ENCODE measurements around the gene PLA2G1B.
A peak's percentile ranks its signal among the peaks of the same experiment; 100 is the strongest.
"Not testable (repeated sequence)": the region's sequence is repeated elsewhere in the genome, so short reads cannot be mapped to it uniquely, and the experiment has no call there.

PLA2G1B gene

GRCh38 chr12:120358412-120359100 lies 31.0 kb upstream of the PLA2G1B start:
- no peak for DNase-seq

DNA sequence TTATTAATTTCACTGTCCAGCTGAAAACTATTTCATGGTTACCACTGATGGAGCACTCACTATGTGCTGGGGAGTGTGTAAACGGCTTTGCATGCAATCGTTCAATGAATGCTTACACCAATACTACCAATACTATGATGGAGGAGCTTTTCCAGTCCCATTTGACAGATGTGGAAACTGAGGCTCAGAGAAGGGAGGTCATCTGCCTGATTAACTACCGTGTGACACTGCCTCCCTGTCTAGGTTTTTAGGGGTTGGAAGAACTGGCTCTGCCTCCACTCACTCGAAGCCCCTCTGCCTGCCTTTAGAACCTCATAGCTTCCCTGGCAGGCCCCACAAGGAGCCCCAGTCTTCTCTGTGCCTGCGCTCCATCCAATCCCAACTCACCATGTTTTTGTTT lies 29.5 kb upstream of the PLA2G1B start:
- no peak for DNase-seq

GRCh38 chr12:120356567-120357030 lies 29.0 kb upstream of the PLA2G1B start:
- no peak for DNase-seq

- no peak for DNase-seq
Observed at GRCh38 chr12:120353556-120354317, 26.2 kb upstream of the PLA2G1B start.

DNA sequence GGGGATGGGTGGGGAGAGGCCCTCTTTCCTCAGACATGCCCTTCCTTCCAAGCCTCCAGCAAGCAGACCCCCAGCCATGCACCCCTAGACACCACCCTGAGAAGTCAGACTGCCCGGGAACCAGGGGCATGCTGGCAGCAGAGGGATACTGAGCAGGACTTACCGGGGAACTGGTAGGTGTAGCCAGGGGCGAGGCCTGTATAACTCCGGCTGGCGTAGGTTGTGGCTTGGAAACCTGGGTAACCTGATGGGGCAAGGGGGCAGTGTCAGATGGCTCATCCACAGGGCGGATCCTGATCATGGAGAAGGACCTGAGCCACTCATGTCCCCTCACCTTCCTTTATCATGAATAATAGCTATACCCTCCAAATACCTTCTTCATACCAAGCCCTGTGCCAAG lies 25.6 kb upstream of the PLA2G1B start:
- no peak for DNase-seq

DNA sequence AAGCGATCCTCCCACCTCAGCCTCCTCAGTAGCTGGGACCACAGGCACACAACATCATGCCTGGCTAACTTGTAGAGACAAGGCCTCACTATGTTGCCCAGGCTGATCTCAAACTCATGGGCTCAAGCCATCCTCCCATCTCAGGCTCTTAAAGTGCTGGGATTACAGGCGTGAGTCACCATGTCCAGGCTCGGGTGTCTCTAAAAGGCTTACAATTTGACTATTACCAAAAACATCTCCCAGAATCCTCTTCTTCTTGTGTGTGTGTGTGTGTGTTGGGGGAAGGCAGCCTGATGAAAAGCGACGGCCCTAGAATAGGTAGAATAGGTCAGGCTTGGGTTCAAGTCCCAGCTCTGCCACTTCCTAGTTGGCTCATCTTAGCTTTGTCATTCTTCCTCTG lies 24.5 kb upstream of the PLA2G1B start:
- DNase-seq: no peak

DNA sequence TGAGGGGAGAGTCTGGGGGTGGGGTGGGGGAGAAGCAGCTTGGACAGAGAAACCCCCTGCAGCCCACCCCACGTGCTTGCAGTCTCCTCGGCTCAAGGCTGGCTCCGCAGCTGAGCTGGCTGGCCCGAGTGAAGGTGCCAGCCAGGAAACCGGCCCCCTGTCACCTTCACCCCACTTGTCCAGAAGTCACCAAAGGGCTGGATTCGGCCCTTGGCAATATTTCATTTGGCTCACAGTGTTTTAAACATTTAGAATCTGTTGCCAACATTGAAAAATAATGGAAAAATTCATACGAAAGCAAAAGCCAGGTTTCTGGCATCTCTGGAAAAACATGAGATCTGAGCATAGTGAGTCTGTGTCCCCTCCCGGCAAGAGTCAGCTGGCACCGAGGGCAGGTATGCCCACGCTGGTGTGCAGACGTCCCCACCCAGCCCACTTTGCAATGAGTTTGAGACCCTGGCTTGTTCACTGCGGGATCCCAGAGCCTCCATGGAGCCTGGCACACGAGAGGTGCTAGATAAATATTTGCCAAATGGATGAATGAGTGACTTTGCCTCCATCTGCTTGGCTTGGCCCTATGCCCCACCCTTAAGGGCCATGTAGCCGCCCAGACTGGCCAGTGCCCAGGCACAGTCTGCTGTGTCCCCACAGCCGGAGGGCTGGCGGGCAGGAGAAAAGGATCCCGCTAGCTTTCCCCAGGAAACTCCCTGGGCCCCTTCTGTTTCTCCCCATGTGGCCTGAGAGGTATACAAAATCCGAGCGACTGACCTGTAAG lies 23.2 kb upstream of the PLA2G1B start:
- DNase-seq: no peak

- no peak for DNase-seq
Observed at GRCh38 chr12:120347766-120348165, 20.2 kb upstream of the PLA2G1B start.

GRCh38 chr12:120346681-120347080 lies 19.1 kb upstream of the PLA2G1B start:
- no peak for DNase-seq

- DNase-seq: no peak
Observed at GRCh38 chr12:120346031-120346430, 18.5 kb upstream of the PLA2G1B start.

- DNase-seq: no peak
Observed at GRCh38 chr12:120343692-120344091, 16.1 kb upstream of the PLA2G1B start.

DNA sequence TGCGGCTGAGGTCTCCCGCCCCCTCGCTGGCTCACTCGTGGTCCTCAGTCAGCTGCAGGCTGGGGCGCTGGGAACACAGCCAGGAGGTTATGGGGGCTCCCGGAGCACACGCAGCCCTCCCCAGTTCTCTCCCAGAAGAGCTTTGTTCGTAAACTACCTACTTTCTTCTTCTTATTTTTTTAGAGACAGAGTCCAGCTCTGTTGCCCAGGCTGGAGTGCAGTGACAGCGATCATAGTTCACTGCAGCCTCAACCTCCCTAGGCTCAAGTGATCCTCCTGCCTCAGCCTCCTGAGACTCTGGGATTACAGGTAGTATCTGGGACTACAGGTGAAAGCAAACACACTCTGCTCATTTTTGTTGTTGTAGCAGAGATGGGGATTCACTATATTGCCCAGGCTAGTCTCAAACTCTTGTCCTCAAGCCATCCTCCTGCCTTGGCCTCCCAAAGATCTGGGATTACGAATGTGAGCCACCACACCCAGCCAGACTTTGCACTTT lies 15.5 kb upstream of the PLA2G1B start:
- no peak for DNase-seq

- no peak for DNase-seq
Observed at GRCh38 chr12:120342175-120343038, 14.8 kb upstream of the PLA2G1B start.

DNA sequence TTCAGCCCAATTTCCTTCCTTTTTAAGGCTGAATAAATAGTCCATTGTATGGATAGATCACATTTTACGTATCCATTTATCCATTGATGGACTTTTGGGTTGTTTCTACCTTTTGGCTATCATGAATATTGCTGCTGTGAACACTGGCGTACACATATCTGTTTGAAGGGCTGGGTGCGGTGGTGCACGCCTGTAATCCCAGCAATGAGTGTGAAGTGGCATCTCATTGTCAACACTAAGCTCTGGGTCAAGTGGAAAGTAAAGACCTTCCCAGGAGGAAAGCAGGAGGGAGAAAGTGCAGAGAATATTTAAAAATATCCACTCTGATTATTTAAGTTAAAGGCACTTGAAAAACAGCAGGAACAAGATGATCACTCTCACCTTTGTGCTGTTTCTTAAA lies 11.7 kb upstream of the PLA2G1B start:
- DNase-seq: no peak

- DNase-seq: no peak
Observed at GRCh38 chr12:120337730-120338129, 10.2 kb upstream of the PLA2G1B start.

DNA sequence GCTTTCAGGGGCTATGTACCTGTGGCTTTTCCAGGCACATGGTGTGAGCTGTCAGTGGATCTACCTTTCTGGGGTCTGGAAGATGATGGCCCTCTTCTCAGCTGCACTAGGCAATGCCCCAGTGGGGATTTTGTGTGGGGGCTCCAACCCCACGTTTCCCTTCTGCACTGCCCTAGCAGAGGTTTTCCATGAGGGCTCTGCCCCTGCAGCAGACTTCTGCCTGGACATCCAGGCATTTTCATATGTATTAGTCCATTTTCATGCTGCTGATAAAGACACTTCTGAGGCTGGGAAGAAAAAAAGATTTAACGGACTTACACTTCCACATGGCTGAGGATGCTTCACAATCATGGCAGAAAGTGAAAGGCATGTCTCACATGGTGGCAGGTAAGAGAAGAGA lies 8.8 kb upstream of the PLA2G1B start:
- not testable (repeated sequence) for DNase-seq

GRCh38 chr12:120335447-120335846 lies 7.9 kb upstream of the PLA2G1B start:
- peak; percentile 8 for DNase-seq

DNA sequence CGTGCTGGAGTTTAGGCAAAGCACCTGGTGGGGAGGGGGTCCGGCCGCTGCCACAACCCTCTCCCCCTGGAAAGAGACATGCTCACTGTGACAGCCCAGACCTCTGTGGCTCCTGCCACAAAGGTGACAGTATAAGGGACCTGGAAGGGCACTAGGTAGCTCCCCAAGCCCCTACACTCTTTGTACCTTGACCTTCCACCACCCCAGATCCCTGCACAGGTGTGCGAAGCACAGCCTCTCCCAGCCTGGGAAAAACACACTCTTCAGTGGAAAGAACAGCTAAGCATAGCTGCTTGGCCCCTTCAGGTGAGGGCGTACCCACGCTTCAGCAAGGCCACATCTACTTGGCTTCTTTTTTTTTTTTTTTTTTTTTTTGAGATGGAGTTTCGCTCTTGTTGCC lies 4.9 kb upstream of the PLA2G1B start:
- DNase-seq: no peak

- no peak for DNase-seq
Observed at GRCh38 chr12:120332041-120332440, 4.5 kb upstream of the PLA2G1B start.

GRCh38 chr12:120331390-120331789 lies 3.8 kb upstream of the PLA2G1B start:
- no peak for DNase-seq

DNA sequence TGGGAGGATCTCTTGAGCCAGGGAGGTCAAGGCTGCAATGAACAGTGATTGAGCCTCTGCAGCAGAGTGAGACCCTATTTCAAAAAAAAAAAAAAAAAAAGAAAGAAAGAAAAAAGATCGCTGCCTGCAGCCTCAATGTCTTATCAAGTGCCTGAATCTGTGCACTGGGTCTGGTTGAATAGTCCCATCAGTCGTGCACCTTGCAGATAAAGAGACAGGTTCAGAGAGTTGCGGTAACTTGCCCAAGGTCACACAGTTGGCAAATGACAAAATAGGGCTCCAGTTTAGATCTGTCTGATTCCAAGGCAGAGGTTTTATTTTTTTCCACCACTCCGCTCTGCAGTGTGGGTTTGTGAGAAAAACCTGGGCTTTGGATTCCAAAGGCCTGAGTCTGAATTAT lies 649 bp upstream of the PLA2G1B start:
- DNase-seq: no peak

- DNase-seq: no peak
Observed at GRCh38 chr12:120324841-120325417, 2.6 kb downstream of the PLA2G1B start.
